B cell (primary cell): ENCODE results near the gene ETV3. TPM values are rescaled to one million over a fixed set of nuclear protein-coding genes. Genes with fewer than 3 reads are reported as not detected.

Experiments
- ATAC-seq: fragments of 200-7000 bp; cut with Tn5 transposase; one replicate; pipeline ENCODE4 v1.10.0; 2021; ENCODE audit warnings: low read depth, mild to moderate bottlenecking, moderate number of reproducible peaks, moderate library complexity
- CTCF ChIA-PET: fragments of 350-600 bp; sonication (Branson Sonifier 250); formaldehyde crosslinking; loops from one replicate; lab custom pipeline; 2021; ENCODE audit warnings: antibody characterized with exemption, inconsistent platforms; lab: Charles Lee
- POLR2A ChIA-PET: fragments of 350-600 bp; sonication (Branson Sonifier 250); formaldehyde crosslinking; loops from one replicate; lab custom pipeline; 2021; ENCODE audit warnings: antibody characterized with exemption; lab: Charles Lee
- DNase-seq: peaks from one replicate; pipeline ENCODE4 v3.0.0; 2013
- H2AFZ ChIP-seq: 2 replicates; pipeline ENCODE4 v1.6.1; 2012; ENCODE audit warnings: mild to moderate bottlenecking, low read depth, low read length; ENCODE audit not compliant: insufficient read depth, poor library complexity, severe bottlenecking
- H3K27ac ChIP-seq, 2 donors: 1 replicate in 1 of 2; 2 replicates in 1 of 2; pipeline ENCODE4 v1.5.1; 2012 to 2013; ENCODE audit warnings: low read length in 2 of 2, mild to moderate bottlenecking in 2 of 2, moderate library complexity in 1 of 2
- H3K27me3 ChIP-seq, 4 experiments: fragments of 200-600 bp in 1 of 4; sonication (generic) in 1 of 4; replicated peaks in 1 of 4; 1 replicate in 2 of 4; 2 replicates in 2 of 4; pipeline versions ENCODE4 v1.6.1 to v1.7.0; 2013 to 2016; ENCODE audit warnings: low read length in 3 of 4, mild to moderate bottlenecking in 2 of 4, mixed read lengths in 1 of 4, moderate library complexity in 1 of 4; ENCODE audit not compliant: insufficient read depth in 4 of 4, control insufficient read depth in 3 of 4; ENCODE audit errors: control extremely low read depth in 1 of 4
- H3K36me3 ChIP-seq, 2 experiments: replicated peaks in 1 of 2; 1 replicate in 1 of 2; 2 replicates in 1 of 2; pipeline versions ENCODE4 v1.6.1 to v1.7.1; 2013; ENCODE audit warnings: low read length in 1 of 2; ENCODE audit not compliant: insufficient read depth in 2 of 2, control insufficient read depth in 1 of 2; ENCODE audit errors: control extremely low read depth in 1 of 2, extremely low read depth in 1 of 2
- H3K4me1 ChIP-seq, 2 donors: fragments of 200-600 bp in 1 of 2; sonication (generic) in 1 of 2; 1 replicate in 1 of 2; 2 replicates in 1 of 2; pipeline versions ENCODE4 v1.5.1 to v1.6.1; 2013 to 2017; ENCODE audit warnings: low read length in 2 of 2; ENCODE audit not compliant: control insufficient read depth in 2 of 2, insufficient read depth in 2 of 2
- H3K4me2 ChIP-seq: replicated peaks from 2 replicates; pipeline ENCODE3; 2012; ENCODE audit warnings: mild to moderate bottlenecking, low read depth, low read length; ENCODE audit not compliant: poor library complexity, severe bottlenecking
- H3K4me3 ChIP-seq, 5 experiments: fragments of 200-600 bp in 1 of 5; sonication (generic) in 1 of 5; 1 replicate in 3 of 5; 2 replicates in 2 of 5; pipeline versions ENCODE4 v1.5.1 to v1.7.0; 2011 to 2016; ENCODE audit warnings: low read length in 4 of 5, mild to moderate bottlenecking in 4 of 5, low read depth in 2 of 5, control low read depth in 1 of 5, moderate library complexity in 1 of 5; ENCODE audit not compliant: insufficient read depth in 1 of 5; ENCODE audit errors: control extremely low read depth in 1 of 5, extremely low read depth in 1 of 5
- H3K79me2 ChIP-seq: fragments of 200-600 bp; sonication (generic); one replicate; pipeline ENCODE4 v1.6.0; 2016; ENCODE audit warnings: low read length; ENCODE audit not compliant: control insufficient read depth, insufficient read depth
- H3K9ac ChIP-seq: fragments of 200-600 bp; sonication (generic); 2 replicates; pipeline ENCODE4 v1.6.1; 2017; ENCODE audit warnings: mild to moderate bottlenecking, low read length, moderate library complexity
- H3K9me3 ChIP-seq, 3 donors: one replicate each; pipeline versions ENCODE4 v1.6.1 to v1.7.1; 2013; ENCODE audit warnings: low read length in 2 of 3; ENCODE audit not compliant: control insufficient read depth in 2 of 3, insufficient read depth in 1 of 3; ENCODE audit errors: control extremely low read depth in 1 of 3
- H4K20me1 ChIP-seq: 2 replicates; pipeline ENCODE4 v1.6.0; 2012; ENCODE audit warnings: mild to moderate bottlenecking, low read length; ENCODE audit not compliant: insufficient read depth, control insufficient read depth, poor library complexity, severe bottlenecking
- H3K27ac Mint-ChIP-seq: one replicate; pipeline ENCODE4 v1.8.0; 2021; ENCODE audit warnings: mixed read lengths
- H3K27me3 Mint-ChIP-seq: one replicate; pipeline ENCODE4 v1.8.0; 2021; ENCODE audit warnings: mixed read lengths
- H3K4me1 Mint-ChIP-seq: one replicate; pipeline ENCODE4 v1.8.0; 2021; ENCODE audit warnings: mixed read lengths
- H3K4me3 Mint-ChIP-seq: one replicate; pipeline ENCODE4 v1.8.0; 2021; ENCODE audit warnings: mixed read lengths
- H3K9me3 Mint-ChIP-seq: one replicate; pipeline ENCODE4 v1.8.0; 2022; ENCODE audit warnings: mixed read lengths; ENCODE audit not compliant: insufficient read depth
- CTCF ChIP-seq: fragments of 200-600 bp; IDR thresholded peaks from one replicate; pipeline ENCODE4 v1.8.0; 2022; ENCODE audit warnings: antibody characterized with exemption, mild to moderate bottlenecking
- EZH2 ChIP-seq: IDR thresholded peaks from 2 replicates; pipeline ENCODE4 v1.6.1; 2012; ENCODE audit warnings: borderline replicate concordance, low read depth, mild to moderate bottlenecking, moderate library complexity, low read length; ENCODE audit not compliant: insufficient read depth, poor library complexity, severe bottlenecking
- WGBS: methylation state at CpG from one replicate; pipeline ENCODE4 v1.1.5; 2013; ENCODE audit warnings: missing lambda C conversion rate; ENCODE audit not compliant: insufficient coverage; 5-methylcytosine and 5-hydroxymethylcytosine counted together
- intact Hi-C: fragments of 100-400 bp; cut with micrococcal nuclease; formaldehyde crosslinking; loops from one replicate; pipeline ENCODE4 v1.10.0; 2022
- polyA plus RNA-seq: library from polyadenylated mRNA; depleted of rRNA; stranded (reverse); fragments of >200 nt; gene quantifications from 2 replicates; pipeline ENCODE4 v1.2.3, GENCODE V29; 2012
- total RNA-seq, 2 donors: library from RNA; stranded (reverse); fragments of 120-200 nt in 1 of 2; gene quantifications; 1 replicate in 1 of 2; 2 replicates in 1 of 2; pipeline versions ENCODE4 v1.2.3 to v1.2.4, GENCODE V29; 2013 to 2022

The ETV3 gene
- total and polyA plus RNA-seq, 2 donors (not counting 1 experiment from before 2014, with no cell fraction given), result 16.7 to 34.1 TPM

GRCh38 chr1:157124855-157125254, 13.3 kb downstream of the ETV3 start:
- Histone ChIP-seq H3K27me3 (no peaks in the 10 kb centered on the region), H3K4me2 (no peak overlapping the region), H3K9ac (no peak overlapping the region), H2AFZ (no peak overlapping the region), H3K79me2 (peaks cover 4% of the 10 kb centered on the region), H3K36me3 (peaks cover 6 to 50% of the 10 kb centered on the region in 2 experiments), H3K4me3 (no peak overlapping the region), H4K20me1 (peaks cover 15% of the 10 kb centered on the region), H3K9me3 (no peaks in the 10 kb centered on the region), H3K27ac (no peak overlapping the region), H3K4me1 (no peaks in the 10 kb centered on the region)
- CTCF ChIA-PET, result interaction anchor here (1.0 kb wide), 1 partner anchor 35 kb away, joined by 3 read pairs; no protein-coding TSS in a partner anchor
- POLR2A ChIA-PET, result no interaction called here
- H3K27me3 Mint-ChIP-seq, result no peaks in the 10 kb centered on the region
- H3K4me3 Mint-ChIP-seq, result no peak overlapping the region
- intact Hi-C loops, result no loop called here
- no peaks in the 10 kb centered on the region for H3K4me1 Mint-ChIP-seq
- H3K27ac Mint-ChIP-seq, result no peak overlapping the region
- ATAC-seq (no peak), DNase-seq (no peak)
- WGBS, result 95% methylated on average over 5 of the region's 7 CpGs
- TF ChIP-seq CTCF, result no peak
- TF ChIP-seq EZH2, result no peak
- H3K9me3 Mint-ChIP-seq, result no peaks in the 10 kb centered on the region

- Histone ChIP-seq H3K27me3 (no peaks in the 10 kb centered on the region), H3K27ac (no peak overlapping the region), H3K79me2 (no peaks in the 10 kb centered on the region), H2AFZ (no peak overlapping the region), H3K4me1 (peaks cover 11 to 12% of the 10 kb centered on the region in 2 donors), H3K4me3 (no peak overlapping the region), H3K36me3 (peaks cover 0 to 21% of the 10 kb centered on the region in 2 experiments), H3K9ac (no peak overlapping the region), H4K20me1 (peaks cover 8% of the 10 kb centered on the region), H3K9me3 (no peaks in the 10 kb centered on the region), H3K4me2 (no peak overlapping the region)
- POLR2A ChIA-PET, result no interaction called here
- H3K4me3 Mint-ChIP-seq, result no peak overlapping the region
- H3K27ac Mint-ChIP-seq, result no peak overlapping the region
- no peaks in the 10 kb centered on the region for H3K27me3 Mint-ChIP-seq
- ATAC-seq (no peak), DNase-seq (no peak)
- intact Hi-C loops, result no loop called here
- H3K9me3 Mint-ChIP-seq, result no peaks in the 10 kb centered on the region
- WGBS, result 100% methylated on average over 2 of the region's 2 CpGs
- TF ChIP-seq EZH2 (no peak), CTCF (no peak)
- CTCF ChIA-PET, result no interaction called here
- peaks cover 13% of the 10 kb centered on the region for H3K4me1 Mint-ChIP-seq
Measured at GRCh38 chr1:157119448-157119847, 18.7 kb downstream of the ETV3 start.
